Prostate gland (tissue), 2 donors: ENCODE measurements around the gene SP6. TPM values are rescaled to one million over a fixed set of nuclear protein-coding genes. Genes with fewer than 3 reads are reported as not detected.
A peak's percentile ranks its signal among the peaks of the same experiment; 100 is the strongest.

ENCODE experiments used
- DNase-seq: peaks from one replicate; pipeline ENCODE4 v3.0.0-alpha.2; 2019; ENCODE audit warnings: low spot score
- H3K27ac ChIP-seq, 2 donors: fragments of 200-600 bp; sonication (generic); 2 replicates each; pipeline ENCODE4 v1.5.1; 2017 to 2019
- H3K27me3 ChIP-seq: fragments of 200-600 bp; sonication (generic); replicated peaks from 2 replicates; pipeline ENCODE4 v1.5.1; 2019; ENCODE audit not compliant: insufficient read depth
- H3K36me3 ChIP-seq, 2 donors: fragments of 200-600 bp; sonication (generic); 1 replicate in 1 of 2; 2 replicates in 1 of 2; pipeline versions ENCODE4 v1.5.1 to v1.8.1; 2017 to 2019
- H3K4me1 ChIP-seq: fragments of 200-600 bp; sonication (generic); replicated peaks from 2 replicates; pipeline ENCODE4 v1.5.1; 2019
- H3K4me3 ChIP-seq, 2 donors: fragments of 200-600 bp; sonication (generic); 2 replicates each; pipeline ENCODE4 v1.5.1; 2017 to 2019
- H3K9me3 ChIP-seq: fragments of 200-600 bp; sonication (generic); 2 replicates; pipeline ENCODE4 v1.5.1; 2017
- POLR2A ChIP-seq: fragments of 450-650 bp; IDR thresholded peaks from one replicate; pipeline ENCODE4 v1.6.1; 2016; ENCODE audit warnings: antibody characterized with exemption, mild to moderate bottlenecking
- POLR2AphosphoS5 ChIP-seq: sonication (generic); formaldehyde crosslinking; IDR thresholded peaks from one replicate; pipeline ENCODE4 v1.6.1; 2017; ENCODE audit warnings: antibody characterized with exemption
- WGBS: methylation state at CpG from one replicate; pipeline ENCODE4 v1.1.5; 2018; 5-methylcytosine and 5-hydroxymethylcytosine counted together
- intact Hi-C: fragments of 100-400 bp; cut with DNase I; formaldehyde crosslinking; loops from one replicate; pipeline ENCODE4 v1.14.2; 2022
- total RNA-seq, 2 donors: library from RNA; depleted of rRNA; stranded (reverse); fragments of >200 nt; gene quantifications; one replicate each; pipeline ENCODE4 v1.1.0, GENCODE V29; 2016
- TF ChIP-seq, protein P1 (sequence below), 4 experiments: fragments of 200-600 bp in 2 of 4; fragments of 450-650 bp in 2 of 4; sonication (generic) in 2 of 4; IDR thresholded peaks; 1 replicate in 3 of 4; 2 replicates in 1 of 4; pipeline ENCODE4 v1.5.1; 2016 to 2019; ENCODE audit warnings: antibody characterized with exemption in 4 of 4, mild to moderate bottlenecking in 2 of 4, moderate library complexity in 2 of 4

SP6 gene
- total RNA-seq, 2 donors from 2014 or later = 1.4 to 3.1 TPM

GRCh38 chr17:47896672-47897490, 45.9 kb upstream of the SP6 start:
- Histone ChIP-seq H3K36me3 (no peaks in the 10 kb centered on the region), H3K4me1 (no peaks in the 10 kb centered on the region), H3K27me3 (no peaks in the 10 kb centered on the region), H3K9me3 (no peaks in the 10 kb centered on the region), H3K27ac (peak overlapping the region; percentile 98 to 100), H3K4me3 (peak overlapping the region; percentile 79 to 87)
- 2% methylated on average over 20 of the region's 22 CpGs for WGBS
- intact Hi-C loops = loop anchor here (5.0 kb wide), 1 partner anchor 75 kb away; the partner anchor contains the start of gene CDK5RAP3
- no peak for DNase-seq
- TF ChIP-seq POLR2A = no peak
- TF ChIP-seq POLR2AphosphoS5 = no peak
- TF ChIP-seq, protein P1, sequence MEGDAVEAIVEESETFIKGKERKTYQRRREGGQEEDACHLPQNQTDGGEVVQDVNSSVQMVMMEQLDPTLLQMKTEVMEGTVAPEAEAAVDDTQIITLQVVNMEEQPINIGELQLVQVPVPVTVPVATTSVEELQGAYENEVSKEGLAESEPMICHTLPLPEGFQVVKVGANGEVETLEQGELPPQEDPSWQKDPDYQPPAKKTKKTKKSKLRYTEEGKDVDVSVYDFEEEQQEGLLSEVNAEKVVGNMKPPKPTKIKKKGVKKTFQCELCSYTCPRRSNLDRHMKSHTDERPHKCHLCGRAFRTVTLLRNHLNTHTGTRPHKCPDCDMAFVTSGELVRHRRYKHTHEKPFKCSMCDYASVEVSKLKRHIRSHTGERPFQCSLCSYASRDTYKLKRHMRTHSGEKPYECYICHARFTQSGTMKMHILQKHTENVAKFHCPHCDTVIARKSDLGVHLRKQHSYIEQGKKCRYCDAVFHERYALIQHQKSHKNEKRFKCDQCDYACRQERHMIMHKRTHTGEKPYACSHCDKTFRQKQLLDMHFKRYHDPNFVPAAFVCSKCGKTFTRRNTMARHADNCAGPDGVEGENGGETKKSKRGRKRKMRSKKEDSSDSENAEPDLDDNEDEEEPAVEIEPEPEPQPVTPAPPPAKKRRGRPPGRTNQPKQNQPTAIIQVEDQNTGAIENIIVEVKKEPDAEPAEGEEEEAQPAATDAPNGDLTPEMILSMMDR (IDR thresholded peaks at IDR 0.05) = no peak

DNA sequence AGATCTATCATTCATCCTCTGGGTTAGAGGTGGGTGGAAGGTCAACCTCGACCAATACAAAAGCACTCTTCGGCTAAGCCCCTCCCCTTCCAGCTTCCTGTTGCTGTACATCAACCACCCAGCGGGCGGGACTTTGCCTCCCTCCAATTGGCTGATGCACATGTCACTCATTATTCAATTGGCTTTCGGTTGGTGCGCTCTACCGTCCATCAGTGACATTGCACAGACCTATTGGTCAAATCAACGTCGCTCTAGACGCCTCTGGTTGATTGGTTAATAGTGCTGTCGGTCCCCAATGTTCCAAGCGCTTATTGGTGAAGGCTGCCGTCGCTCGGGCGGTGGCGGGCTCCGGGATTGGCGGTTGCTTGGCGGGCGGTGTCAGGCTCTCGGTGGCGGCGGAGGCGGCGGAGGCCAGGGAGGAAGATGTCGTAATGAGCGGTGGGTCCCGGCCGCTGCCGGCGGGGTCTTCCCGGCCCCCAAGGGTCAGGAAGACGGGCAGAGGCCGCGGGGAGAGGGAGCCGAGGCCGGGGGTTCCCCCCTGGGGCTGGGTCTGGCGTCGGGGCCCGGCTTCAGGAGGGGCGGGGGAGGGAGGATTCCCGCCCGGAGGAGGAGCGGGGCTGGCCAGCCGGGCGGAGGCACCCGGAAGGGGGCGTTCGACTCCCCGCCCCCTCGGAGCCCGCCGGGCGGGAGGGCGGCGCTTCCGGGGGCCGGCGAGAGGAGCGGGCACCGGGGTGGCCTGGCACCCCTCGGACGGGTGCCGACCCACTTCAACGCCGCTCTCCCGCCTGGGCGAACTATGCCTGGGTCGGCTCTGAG, 45.1 kb upstream of the SP6 start, which contains the start of gene SP2:
Gene SP2, plus strand, starts transcription at position 381 of the 816 bp plus-strand sequence. Its CDS starts 51 bp downstream, at position 432.
- under 1% methylated on average over 36 of the region's 70 CpGs for WGBS
- H3K9me3 ChIP-seq = no peaks in the 10 kb centered on the region
- H3K27me3 ChIP-seq = no peaks in the 10 kb centered on the region
- DNase-seq = peak; percentile 100
- H3K36me3 ChIP-seq = no peaks in the 10 kb centered on the region
- intact Hi-C loops = loop anchor here (5.0 kb wide), 1 partner anchor 76 kb away; the partner anchor contains the start of gene CDK5RAP3
- peak within 1 kb of the TSS; percentile 79 to 87 for H3K4me3 ChIP-seq
- peak; percentile 38 for TF ChIP-seq POLR2A
- TF ChIP-seq POLR2AphosphoS5 = peak; percentile 97
- TF ChIP-seq, protein P1 (IDR thresholded peaks at IDR 0.05) = peak in 2 of 4 experiments; percentile 35 to 38
- H3K4me1 ChIP-seq = no peaks in the 10 kb centered on the region
- peak within 1 kb of the TSS; percentile 98 to 100 for H3K27ac ChIP-seq

GRCh38 chr17:47895347-47895855, 44.4 kb upstream of the SP6 start:
- H3K9me3 ChIP-seq = no peaks in the 10 kb centered on the region
- H3K27me3 ChIP-seq = no peaks in the 10 kb centered on the region
- peak overlapping the region; percentile 66 to 87 for H3K4me3 ChIP-seq
- peak; percentile 34 for DNase-seq
- TF ChIP-seq POLR2A (peak; percentile 97), POLR2AphosphoS5 (peak; percentile 98)
- TF ChIP-seq, protein P1 (IDR thresholded peaks at IDR 0.05) = no peak
- H3K36me3 ChIP-seq = no peaks in the 10 kb centered on the region
- no peaks in the 10 kb centered on the region for H3K4me1 ChIP-seq
- under 1% methylated on average over 25 of the region's 25 CpGs for WGBS
- intact Hi-C loops = loop anchor here (5.0 kb wide), 1 partner anchor 77 kb away; the partner anchor contains the start of gene CDK5RAP3
- peak overlapping the region; percentile 92 to 96 for H3K27ac ChIP-seq

DNA sequence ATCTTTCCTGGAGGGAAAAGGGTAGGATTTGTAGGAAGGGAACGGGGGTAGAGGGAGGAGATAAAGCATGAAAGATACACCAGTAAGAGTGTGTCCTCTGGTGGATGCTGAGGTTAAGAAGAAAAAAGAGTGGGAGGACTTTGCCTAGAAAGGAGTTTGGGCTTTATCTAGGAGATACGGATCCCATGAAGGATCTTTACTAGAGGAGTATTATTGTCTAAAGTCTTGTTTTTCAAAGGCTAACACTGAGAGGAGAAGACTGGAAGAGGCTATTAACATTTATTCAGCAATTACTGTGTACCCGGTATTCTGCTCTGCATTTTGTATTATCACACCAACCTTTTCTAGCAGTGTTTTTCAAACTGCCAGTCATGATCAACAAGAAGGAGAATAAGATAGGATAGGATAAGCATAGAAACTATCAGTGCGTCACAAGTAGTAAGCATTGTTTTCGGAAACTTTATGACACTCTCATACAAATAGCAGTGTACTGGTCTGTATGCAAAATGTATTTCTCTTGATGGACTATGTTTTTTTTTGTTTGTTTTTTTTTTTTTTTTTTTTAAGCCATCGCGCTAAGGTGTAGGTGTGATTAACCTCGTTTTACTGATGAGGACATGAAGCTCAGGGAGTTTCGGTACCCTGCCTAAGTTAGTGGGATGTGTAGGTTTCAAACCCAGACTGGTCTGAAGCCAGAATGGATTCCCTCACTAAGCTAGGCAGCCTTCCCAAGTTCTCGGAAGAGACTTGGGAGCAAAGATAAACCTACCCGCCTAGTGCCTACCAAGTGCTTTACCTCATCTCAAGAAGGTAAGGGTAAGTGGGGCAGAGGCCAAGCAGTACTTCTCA, 43.8 kb upstream of the SP6 start:
- intact Hi-C loops = loop anchor here (5.0 kb wide), 2 partner anchors 48 to 78 kb away; partner anchors contain the start of genes CDK5RAP3 and PNPO
- 25% methylated on average over 11 of the region's 11 CpGs for WGBS

More for the DNA sequence above, 43.8 kb upstream of the SP6 start:
- peak overlapping the region; percentile 66 to 87 for H3K4me3 ChIP-seq
- H3K36me3 ChIP-seq = no peaks in the 10 kb centered on the region
- H3K27me3 ChIP-seq = no peaks in the 10 kb centered on the region
- DNase-seq = no peak
- H3K4me1 ChIP-seq = no peaks in the 10 kb centered on the region
- TF ChIP-seq POLR2A = no peak
- TF ChIP-seq, protein P1 (IDR thresholded peaks at IDR 0.05) = no peak
- H3K9me3 ChIP-seq = no peaks in the 10 kb centered on the region
- peak overlapping the region; percentile 92 to 96 for H3K27ac ChIP-seq
